GM12874 (cell line): Measurements from ENCODE around the gene SMOC2.

Experiments used
- CTCF ChIP-seq: IDR thresholded peaks from 2 replicates; pipeline ENCODE4 v1.5.1; 2011; ENCODE audit warnings: low read depth, mild to moderate bottlenecking, control low read depth, low read length, moderate library complexity; ENCODE audit not compliant: insufficient read depth

The SMOC2 gene

GRCh38 chr6:168403370-168404005 lies 37.5 kb upstream of the SMOC2 start:
- no peak for TF ChIP-seq CTCF

- no peak for TF ChIP-seq CTCF
Measured at GRCh38 chr6:168404560-168404959, 36.4 kb upstream of the SMOC2 start.

- TF ChIP-seq CTCF = no peak
Measured at GRCh38 chr6:168407842-168408241, 33.1 kb upstream of the SMOC2 start.

- no peak for TF ChIP-seq CTCF
Measured at GRCh38 chr6:168408504-168409136, 32.4 kb upstream of the SMOC2 start.

GRCh38 chr6:168410035-168410434 lies 30.9 kb upstream of the SMOC2 start:
- TF ChIP-seq CTCF = no peak

GRCh38 chr6:168410554-168411011 lies 30.4 kb upstream of the SMOC2 start:
- TF ChIP-seq CTCF = no peak

- no peak for TF ChIP-seq CTCF
Measured at GRCh38 chr6:168411130-168411529, 29.9 kb upstream of the SMOC2 start.
